Lung (tissue), 12 donors: ENCODE results near the gene BAIAP2. TPM values are rescaled to one million over a fixed set of nuclear protein-coding genes. Genes with fewer than 3 reads are reported as not detected.
A peak's percentile ranks its signal among the peaks of the same experiment; 100 is the strongest.

Experiments
- ATAC-seq: fragments of 200-7000 bp; cut with Tn5 transposase; one replicate; pipeline ENCODE4 v1.9.1; 2020; ENCODE audit warnings: moderate number of reproducible peaks; ENCODE audit not compliant: insufficient read depth, low FRiP score
- DNase-seq, 3 donors: peaks; one replicate each; pipeline ENCODE4 v3.0.0-alpha.2; 2013 to 2017
- H3K27ac ChIP-seq, 2 donors: one replicate each; pipeline ENCODE4 v1.5.1; 2013; ENCODE audit warnings: mild to moderate bottlenecking in 2 of 2, moderate library complexity in 2 of 2, control low read depth in 1 of 2, inconsistent platforms in 1 of 2, low read depth in 1 of 2, low read length in 1 of 2
- H3K27me3 ChIP-seq, 3 donors: one replicate each; pipeline ENCODE4 v1.5.1; 2013; ENCODE audit warnings: low read length in 2 of 3; ENCODE audit not compliant: control insufficient read depth in 3 of 3, insufficient read depth in 3 of 3
- H3K36me3 ChIP-seq, 4 donors: one replicate each; pipeline ENCODE4 v1.5.1; 2013; ENCODE audit warnings: low read length in 4 of 4, mild to moderate bottlenecking in 1 of 4, moderate library complexity in 1 of 4; ENCODE audit not compliant: control insufficient read depth in 4 of 4, insufficient read depth in 4 of 4
- H3K4me1 ChIP-seq, 5 donors: one replicate each; pipeline ENCODE4 v1.5.1; 2013; ENCODE audit warnings: low read length in 5 of 5, mild to moderate bottlenecking in 2 of 5, moderate library complexity in 1 of 5; ENCODE audit not compliant: control insufficient read depth in 5 of 5, insufficient read depth in 5 of 5
- H3K4me3 ChIP-seq: one replicate; pipeline ENCODE4 v1.5.1; 2013; ENCODE audit warnings: mild to moderate bottlenecking, control low read depth, moderate library complexity
- H3K9ac ChIP-seq, 2 donors: one replicate each; pipeline ENCODE4 v1.5.1; 2013; ENCODE audit warnings: low read length in 2 of 2, control low read depth in 1 of 2; ENCODE audit not compliant: insufficient read depth in 1 of 2
- H3K9me3 ChIP-seq, 4 donors: one replicate each; pipeline ENCODE4 v1.5.1; 2013; ENCODE audit warnings: low read length in 3 of 4, mild to moderate bottlenecking in 1 of 4, moderate library complexity in 1 of 4; ENCODE audit not compliant: control insufficient read depth in 4 of 4, insufficient read depth in 3 of 4
- WGBS, 2 donors: extraction: QIAGEN DNeasy Blood & Tissue Kit; methylation state at CpG; one replicate each; pipeline ENCODE4 v1.1.7; 2013; 5-methylcytosine and 5-hydroxymethylcytosine counted together
- polyA plus RNA-seq, 2 donors: library from polyadenylated mRNA; stranded (reverse); fragments of 200-250 nt; gene quantifications; one replicate each; pipeline ENCODE4 v1.2.1, GENCODE V29; 2013
- total RNA-seq, 2 donors: library from RNA; depleted of rRNA in 1 of 2; stranded (reverse); fragments of >200 nt in 1 of 2; gene quantifications; one replicate each; pipeline ENCODE4 v1.2.1, GENCODE V29; 2014 to 2021
- TF ChIP-seq, protein P1 (sequence below): IDR thresholded peaks from 2 replicates; pipeline ENCODE4 v1.5.1; 2012; ENCODE audit warnings: mild to moderate bottlenecking; ENCODE audit errors: control extremely low read depth, extremely low read depth
- donor health status: control.
- donor health status: control.
- donor health status: Bipolar disorder and iron deficiency.
- donor health status: healthy.
- donor health status: DM: yes; HTN: yes; CAD: no.

BAIAP2 gene
- total and polyA plus RNA-seq, 4 donors = 59.2 to 141 (median 77.7) TPM

DNA sequence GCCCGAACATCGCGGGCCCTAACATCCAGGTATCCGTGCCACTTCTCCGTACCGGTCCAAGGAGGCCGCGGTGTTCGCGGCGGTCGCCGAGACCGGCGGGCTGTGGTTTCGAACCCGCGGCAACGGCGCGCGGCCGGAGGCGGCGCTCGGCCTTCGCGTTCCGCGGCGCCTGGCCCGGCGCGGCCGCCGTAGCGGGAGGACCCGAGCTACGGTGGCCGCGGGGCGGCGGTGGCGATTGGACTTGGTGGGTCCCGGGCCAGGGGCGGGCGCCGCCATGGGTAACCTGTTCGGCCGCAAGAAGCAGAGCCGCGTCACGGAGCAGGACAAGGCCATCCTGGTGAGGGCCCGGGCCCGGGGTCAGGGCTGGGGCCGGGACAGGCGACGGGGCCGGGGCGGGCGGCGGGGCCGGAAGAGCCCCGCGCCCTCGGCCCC is 43.3 kb upstream of the BAIAP2 start, which contains the start of gene CHMP6:
Gene CHMP6 (plus strand): TSS at position 197 of the 432 bp plus-strand sequence. CDS start 78 bp downstream, at position 275.
- H3K4me1 ChIP-seq = peaks cover 0 to 19% (median 6%) of the 10 kb centered on the region in 5 donors
- H3K9me3 ChIP-seq = no peaks in the 10 kb centered on the region
- WGBS, 2 donors = 1% methylated on average over 61 to 66 of the region's 66 CpGs
- no peaks in the 10 kb centered on the region for H3K27me3 ChIP-seq
- peaks cover 4 to 16% (median 7%) of the 10 kb centered on the region in 4 donors for H3K36me3 ChIP-seq
- ATAC-seq (peak; percentile 59), DNase-seq (peak; percentile 78 to 89 (median 80))
- peak within 1 kb of the TSS; percentile 28 to 82 for H3K9ac ChIP-seq
- TF ChIP-seq, protein P1, sequence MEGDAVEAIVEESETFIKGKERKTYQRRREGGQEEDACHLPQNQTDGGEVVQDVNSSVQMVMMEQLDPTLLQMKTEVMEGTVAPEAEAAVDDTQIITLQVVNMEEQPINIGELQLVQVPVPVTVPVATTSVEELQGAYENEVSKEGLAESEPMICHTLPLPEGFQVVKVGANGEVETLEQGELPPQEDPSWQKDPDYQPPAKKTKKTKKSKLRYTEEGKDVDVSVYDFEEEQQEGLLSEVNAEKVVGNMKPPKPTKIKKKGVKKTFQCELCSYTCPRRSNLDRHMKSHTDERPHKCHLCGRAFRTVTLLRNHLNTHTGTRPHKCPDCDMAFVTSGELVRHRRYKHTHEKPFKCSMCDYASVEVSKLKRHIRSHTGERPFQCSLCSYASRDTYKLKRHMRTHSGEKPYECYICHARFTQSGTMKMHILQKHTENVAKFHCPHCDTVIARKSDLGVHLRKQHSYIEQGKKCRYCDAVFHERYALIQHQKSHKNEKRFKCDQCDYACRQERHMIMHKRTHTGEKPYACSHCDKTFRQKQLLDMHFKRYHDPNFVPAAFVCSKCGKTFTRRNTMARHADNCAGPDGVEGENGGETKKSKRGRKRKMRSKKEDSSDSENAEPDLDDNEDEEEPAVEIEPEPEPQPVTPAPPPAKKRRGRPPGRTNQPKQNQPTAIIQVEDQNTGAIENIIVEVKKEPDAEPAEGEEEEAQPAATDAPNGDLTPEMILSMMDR = peak; percentile 5
- peak within 1 kb of the TSS in 1 of 2 donors; percentile 30 for H3K27ac ChIP-seq
- peak within 1 kb of the TSS; percentile 84 for H3K4me3 ChIP-seq

DNA sequence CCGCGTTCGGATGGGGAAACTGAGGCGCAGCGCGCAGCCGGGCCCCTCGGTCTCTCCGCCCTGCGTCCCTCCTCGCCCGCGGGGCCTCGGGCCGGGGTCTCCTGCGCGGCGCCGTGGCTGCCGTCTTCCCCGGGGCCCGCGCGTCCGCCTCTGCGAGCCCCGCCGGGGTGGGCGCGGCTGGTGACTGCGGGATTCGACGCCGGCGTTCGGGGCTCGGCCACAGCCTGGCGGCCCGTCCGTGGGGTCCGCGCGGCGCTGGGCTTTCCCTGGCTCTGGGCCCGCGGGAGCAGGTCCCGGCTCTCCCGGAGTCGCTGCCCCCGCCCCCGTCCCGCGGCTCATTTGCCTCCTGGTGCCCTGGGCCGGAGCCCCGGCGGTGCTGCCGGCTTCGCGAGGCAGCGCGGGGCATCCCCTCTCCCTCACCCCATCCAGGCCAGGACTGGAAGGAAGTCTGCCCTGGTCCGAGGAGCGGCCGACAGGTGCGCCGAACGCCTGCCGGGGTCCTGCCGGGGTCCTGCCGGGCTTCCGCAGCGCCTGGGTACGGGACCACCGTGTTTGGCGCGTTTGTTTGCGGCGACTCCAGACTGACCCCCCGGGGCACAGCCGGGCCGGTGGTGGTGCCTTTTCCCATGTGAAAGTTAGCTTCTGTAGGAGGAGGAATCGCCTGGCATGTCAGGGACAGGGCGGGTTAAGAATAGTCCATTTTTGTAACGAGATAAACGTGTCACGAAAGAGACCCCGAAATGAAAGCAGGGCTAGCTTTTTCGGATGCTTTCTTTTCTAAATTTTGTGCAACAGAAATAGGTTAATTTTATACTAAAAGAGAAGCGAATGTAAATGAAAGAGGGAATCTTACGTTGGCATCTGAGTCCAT is 42.6 kb upstream of the BAIAP2 start:
- peak overlapping the region; percentile 84 for H3K4me3 ChIP-seq
- TF ChIP-seq, protein P1 = no peak
- peaks cover 4 to 23% (median 9%) of the 10 kb centered on the region in 4 donors for H3K36me3 ChIP-seq
- H3K27ac ChIP-seq = peak overlapping the region in 1 of 2 donors; percentile 30
- H3K9ac ChIP-seq = peak overlapping the region; percentile 28 to 38
- no peak for DNase-seq
- no peaks in the 10 kb centered on the region for H3K27me3 ChIP-seq
- no peaks in the 10 kb centered on the region for H3K9me3 ChIP-seq
- peaks cover 0 to 19% (median 6%) of the 10 kb centered on the region in 5 donors for H3K4me1 ChIP-seq
- 3 to 7% methylated on average over 57 to 90 of the region's 90 CpGs for WGBS, 2 donors
- no peak for ATAC-seq

DNA sequence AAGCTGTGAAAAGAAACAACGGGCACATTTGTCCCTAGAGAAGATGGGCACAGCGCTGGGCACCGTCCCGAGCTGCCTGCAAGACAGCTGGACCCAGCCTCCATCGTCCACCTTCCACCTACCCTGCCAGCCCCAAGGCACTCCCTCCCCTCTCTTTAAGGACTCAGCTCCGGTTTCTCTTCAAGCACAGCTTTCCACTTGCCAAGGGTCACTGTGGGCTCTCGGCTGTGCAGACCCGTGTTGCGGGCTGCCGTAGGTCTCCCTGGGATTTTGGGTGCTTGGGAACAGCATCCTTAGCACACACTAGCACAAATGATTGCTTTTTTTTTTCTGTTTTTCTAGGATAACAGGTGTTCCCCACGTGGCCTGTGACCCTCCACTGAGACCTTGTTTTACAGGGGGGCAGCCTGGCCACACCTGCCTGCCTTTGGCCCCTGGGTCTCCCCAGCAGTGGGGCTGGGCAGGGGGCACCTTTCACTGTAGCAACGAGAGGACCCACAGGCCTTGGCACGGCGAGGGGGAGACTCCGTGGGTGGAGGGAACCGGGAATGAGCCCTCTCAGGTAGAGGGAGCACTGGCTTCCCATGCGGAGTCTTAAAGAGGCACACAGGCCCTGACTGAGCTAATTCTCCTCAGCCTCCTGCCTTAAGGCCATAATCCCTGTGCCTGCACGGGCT is 41.9 kb upstream of the BAIAP2 start:
- ATAC-seq (no peak), DNase-seq (no peak)
- no peak overlapping the region for H3K4me3 ChIP-seq
- WGBS, 2 donors = 65 to 78% methylated on average over 18 of the region's 18 CpGs
- no peak overlapping the region for H3K27ac ChIP-seq
- H3K27me3 ChIP-seq = no peaks in the 10 kb centered on the region
- H3K9me3 ChIP-seq = no peaks in the 10 kb centered on the region
- peaks cover 4 to 30% (median 9%) of the 10 kb centered on the region in 4 donors for H3K36me3 ChIP-seq
- TF ChIP-seq, protein P1 = no peak
- peaks cover 0 to 19% (median 6%) of the 10 kb centered on the region in 5 donors for H3K4me1 ChIP-seq
- peak overlapping the region; percentile 28 to 38 for H3K9ac ChIP-seq
